ENCODE data around the gene BARHL1. TPM values are rescaled to one million over a fixed set of nuclear protein-coding genes. Genes with fewer than 3 reads are reported as not detected.

BARHL1 gene
- total RNA-seq, 1 experiment from 2014 or later, result not detected

DNA sequence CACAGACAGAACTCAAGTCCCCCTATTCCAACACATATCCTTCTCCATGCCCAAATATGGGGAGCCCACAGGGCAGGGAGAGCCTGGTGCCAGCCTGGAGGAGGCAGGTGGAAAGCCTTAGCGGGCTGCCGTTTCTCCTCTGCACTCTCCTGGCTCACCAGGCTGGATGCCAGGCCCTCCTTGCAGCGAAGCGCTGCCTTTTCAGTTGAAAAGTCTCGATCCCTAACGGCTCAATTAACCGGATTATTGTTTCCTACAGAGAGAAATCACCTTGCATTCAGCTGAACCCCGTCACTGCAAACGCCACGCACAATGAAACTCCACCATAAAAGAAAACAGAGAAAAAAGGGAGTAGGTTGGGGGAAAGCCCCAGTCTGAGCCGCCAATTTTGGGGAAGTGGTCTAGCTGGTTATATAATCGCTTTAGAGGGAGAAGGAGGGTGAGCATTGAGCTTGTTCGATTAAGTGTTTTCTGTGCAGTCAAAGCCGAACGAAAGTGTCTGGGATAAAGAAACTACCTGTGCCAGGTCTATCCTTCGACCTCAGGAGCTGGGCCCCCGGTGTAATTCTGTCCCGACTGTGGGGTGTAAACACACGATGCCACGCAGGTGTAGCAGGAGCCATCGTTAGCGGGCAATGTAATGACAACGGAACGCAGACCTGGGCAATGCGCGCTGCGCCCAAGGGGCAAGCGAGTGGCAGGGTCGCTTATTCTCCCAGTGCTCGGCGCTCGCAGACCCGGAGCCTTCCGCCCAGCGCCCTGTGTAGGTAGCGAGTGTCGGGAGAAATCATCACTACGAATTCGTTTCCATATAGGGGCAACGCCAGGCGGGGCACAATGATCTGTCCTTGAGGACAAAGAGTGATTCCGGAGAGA is 3.8 kb downstream of the BARHL1 start:
- DNase-seq, result no peak
- Histone ChIP-seq H3K9ac (ENCODE audit: low read length) (no peak overlapping the region), H2AFZ (ENCODE audit: low read length) (no peak overlapping the region), H3K36me3 (ENCODE audit: insufficient read depth, low read length) (no peaks in the 10 kb centered on the region), H3K9me3 (ENCODE audit: low read length) (no peaks in the 10 kb centered on the region), H3K79me2 (ENCODE audit: low read length) (no peaks in the 10 kb centered on the region), H3K4me2 (ENCODE audit: low read depth, low read length, poor library complexity, severe bottlenecking) (no peak overlapping the region), H3K9me2 (replicated peaks; ENCODE audit: insufficient read depth, low read length) (no peaks in the 10 kb centered on the region), H3K27me3 (ENCODE audit: low read length) (no peaks in the 10 kb centered on the region), H3K27ac (ENCODE audit: low read length) (no peak overlapping the region), H4K20me1 (ENCODE audit: insufficient read depth, low read depth, low read length) (peaks cover 9% of the 10 kb centered on the region; the same call in 1 of the 2 replicates), H3K4me3 (ENCODE audit: low read length) (no peak overlapping the region), H3K4me1 (ENCODE audit: low read length) (no peaks in the 10 kb centered on the region)

GRCh38 chr9:132586830-132587591 is 4.6 kb downstream of the BARHL1 start:
- Histone ChIP-seq H3K27me3 (ENCODE audit: low read length) (no peaks in the 10 kb centered on the region), H3K4me3 (ENCODE audit: low read length) (no peak overlapping the region), H3K9ac (ENCODE audit: low read length) (no peak overlapping the region), H4K20me1 (ENCODE audit: insufficient read depth, low read depth, low read length) (0 out of 2 replicates have a peak, but pooled peaks cover 5% of the 10 kb centered on the region), H2AFZ (ENCODE audit: low read length) (no peak overlapping the region), H3K4me1 (ENCODE audit: low read length) (no peaks in the 10 kb centered on the region), H3K9me2 (replicated peaks; ENCODE audit: insufficient read depth, low read length) (no peaks in the 10 kb centered on the region), H3K27ac (ENCODE audit: low read length) (no peak overlapping the region), H3K36me3 (ENCODE audit: insufficient read depth, low read length) (no peaks in the 10 kb centered on the region), H3K9me3 (ENCODE audit: low read length) (no peaks in the 10 kb centered on the region), H3K79me2 (ENCODE audit: low read length) (no peaks in the 10 kb centered on the region), H3K4me2 (ENCODE audit: low read depth, low read length, poor library complexity, severe bottlenecking) (no peak overlapping the region)
- no peak for DNase-seq

DNA sequence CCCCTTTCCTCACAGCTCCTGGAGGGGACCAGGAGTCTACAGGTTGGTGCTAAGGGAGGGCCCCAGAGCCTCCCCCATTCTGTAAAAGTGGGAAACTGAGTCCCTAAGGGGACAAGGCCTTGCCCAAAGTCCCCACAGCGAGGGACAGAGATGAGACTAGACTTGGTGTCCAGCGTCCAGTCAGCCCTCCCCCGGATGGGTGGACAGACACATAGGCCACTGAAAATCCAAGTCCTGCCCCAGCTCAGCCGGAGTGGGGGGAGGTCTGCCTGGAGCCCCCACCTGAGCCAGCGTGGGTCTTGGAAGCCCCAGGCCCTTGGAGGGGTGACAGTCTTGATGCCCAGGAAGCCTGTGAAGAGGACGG is 5.2 kb downstream of the BARHL1 start:
- Histone ChIP-seq H3K79me2 (ENCODE audit: low read length) (no peaks in the 10 kb centered on the region), H3K36me3 (ENCODE audit: insufficient read depth, low read length) (no peaks in the 10 kb centered on the region), H3K9ac (ENCODE audit: low read length) (no peak overlapping the region), H3K9me3 (ENCODE audit: low read length) (no peaks in the 10 kb centered on the region), H3K4me1 (ENCODE audit: low read length) (no peaks in the 10 kb centered on the region), H3K27ac (ENCODE audit: low read length) (no peak overlapping the region), H3K4me2 (ENCODE audit: low read depth, low read length, poor library complexity, severe bottlenecking) (no peak overlapping the region), H3K27me3 (ENCODE audit: low read length) (no peaks in the 10 kb centered on the region), H2AFZ (ENCODE audit: low read length) (no peak overlapping the region), H3K9me2 (replicated peaks; ENCODE audit: insufficient read depth, low read length) (no peaks in the 10 kb centered on the region), H4K20me1 (ENCODE audit: insufficient read depth, low read depth, low read length) (0 out of 2 replicates have a peak, but pooled peaks cover 7% of the 10 kb centered on the region), H3K4me3 (ENCODE audit: low read length) (no peak overlapping the region)
- DNase-seq, result no peak

GRCh38 chr9:132588098-132588497 is 5.7 kb downstream of the BARHL1 start:
- Histone ChIP-seq H3K36me3 (ENCODE audit: insufficient read depth, low read length) (no peaks in the 10 kb centered on the region), H3K4me1 (ENCODE audit: low read length) (no peaks in the 10 kb centered on the region), H2AFZ (ENCODE audit: low read length) (no peak overlapping the region), H3K9ac (ENCODE audit: low read length) (no peak overlapping the region), H3K9me3 (ENCODE audit: low read length) (no peaks in the 10 kb centered on the region), H3K79me2 (ENCODE audit: low read length) (no peaks in the 10 kb centered on the region), H3K9me2 (replicated peaks; ENCODE audit: insufficient read depth, low read length) (no peaks in the 10 kb centered on the region), H3K4me2 (ENCODE audit: low read depth, low read length, poor library complexity, severe bottlenecking) (no peak overlapping the region), H3K27ac (ENCODE audit: low read length) (no peak overlapping the region), H3K4me3 (ENCODE audit: low read length) (no peak overlapping the region), H3K27me3 (ENCODE audit: low read length) (no peaks in the 10 kb centered on the region), H4K20me1 (ENCODE audit: insufficient read depth, low read depth, low read length) (peaks cover 7% of the 10 kb centered on the region; the same call in 1 of the 2 replicates)
- no peak for DNase-seq

DNA sequence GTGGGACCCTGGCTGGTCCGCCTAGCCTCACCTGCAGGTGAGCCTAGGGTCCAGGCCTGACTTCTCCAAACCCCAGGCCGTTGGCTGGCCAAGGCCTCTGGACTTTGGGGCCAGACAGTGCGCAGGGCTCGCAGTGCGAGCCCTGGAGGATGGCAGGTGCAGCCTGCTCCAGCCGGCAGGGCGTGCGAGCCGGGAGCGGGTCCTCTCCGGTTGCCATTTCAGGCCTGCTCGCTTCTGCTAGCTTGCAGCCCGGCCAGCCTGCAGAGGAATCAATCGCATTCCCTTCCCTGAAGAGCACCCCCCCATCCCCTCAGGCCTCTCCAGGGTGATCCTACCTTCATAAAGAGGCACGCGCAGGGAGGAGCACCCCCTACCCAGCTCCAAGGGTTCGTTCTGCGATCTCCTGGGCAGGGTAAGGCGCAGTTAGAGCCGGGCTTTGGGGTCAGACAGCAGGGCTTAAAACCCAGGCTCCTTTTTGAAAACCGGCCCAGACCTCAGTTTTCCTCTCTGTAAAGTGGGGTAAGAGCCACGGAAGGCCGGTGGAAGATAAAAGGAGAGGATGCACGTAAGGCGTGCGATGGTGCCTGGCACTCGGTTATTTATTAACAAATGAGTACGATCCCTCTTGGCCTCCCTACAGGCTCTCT is 6.2 kb downstream of the BARHL1 start:
- Histone ChIP-seq H3K79me2 (ENCODE audit: low read length) (no peaks in the 10 kb centered on the region), H3K9me2 (replicated peaks; ENCODE audit: insufficient read depth, low read length) (no peaks in the 10 kb centered on the region), H3K9ac (ENCODE audit: low read length) (no peak overlapping the region), H4K20me1 (ENCODE audit: insufficient read depth, low read depth, low read length) (peaks cover 8% of the 10 kb centered on the region; the same call in 1 of the 2 replicates), H3K36me3 (ENCODE audit: insufficient read depth, low read length) (no peaks in the 10 kb centered on the region), H3K27me3 (ENCODE audit: low read length) (no peaks in the 10 kb centered on the region), H3K4me1 (ENCODE audit: low read length) (no peaks in the 10 kb centered on the region), H3K4me3 (ENCODE audit: low read length) (no peak overlapping the region), H3K4me2 (ENCODE audit: low read depth, low read length, poor library complexity, severe bottlenecking) (no peak overlapping the region), H3K9me3 (ENCODE audit: low read length) (no peaks in the 10 kb centered on the region), H2AFZ (ENCODE audit: low read length) (no peak overlapping the region), H3K27ac (ENCODE audit: low read length) (no peak overlapping the region)
- no peak for DNase-seq

DNA sequence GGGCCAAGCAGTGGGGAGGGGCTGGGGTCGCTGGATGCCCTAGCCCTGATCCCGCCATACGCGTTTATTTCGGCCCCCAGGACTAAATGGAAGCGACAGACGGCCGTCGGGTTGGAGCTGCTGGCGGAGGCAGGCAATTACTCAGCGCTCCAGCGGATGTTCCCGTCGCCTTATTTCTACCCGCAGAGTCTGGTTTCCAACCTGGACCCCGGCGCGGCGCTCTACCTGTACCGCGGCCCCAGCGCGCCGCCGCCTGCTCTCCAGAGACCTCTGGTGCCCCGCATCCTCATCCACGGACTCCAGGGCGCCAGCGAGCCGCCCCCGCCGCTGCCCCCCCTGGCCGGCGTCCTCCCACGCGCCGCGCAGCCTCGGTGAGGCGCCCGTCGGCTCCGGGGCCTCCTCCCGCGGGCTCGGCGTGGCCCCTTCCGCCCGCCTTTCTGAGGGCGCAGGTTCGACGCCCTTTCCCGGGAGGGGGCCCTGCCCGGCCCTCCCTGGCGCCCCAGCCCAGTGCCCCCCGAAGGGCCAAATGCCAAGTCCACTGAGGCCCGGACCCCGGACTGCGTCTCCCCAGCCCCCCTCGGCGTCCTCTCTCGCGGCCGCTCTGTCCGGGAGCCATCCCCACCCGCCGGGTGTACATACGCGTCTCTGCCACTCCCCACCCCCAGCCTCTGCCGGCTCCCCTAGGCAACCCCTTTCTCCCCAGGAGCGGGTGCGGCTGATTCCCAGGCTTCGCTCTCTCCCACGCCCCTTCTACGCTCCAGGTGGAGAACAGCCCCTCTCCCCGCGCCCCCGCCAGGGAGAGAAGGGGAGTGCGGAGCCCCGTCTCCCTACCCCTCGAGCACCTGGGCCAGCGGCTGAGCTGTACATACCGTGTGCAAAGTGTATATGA is 7.0 kb downstream of the BARHL1 start:
- peaks cover 8% of the 10 kb centered on the region; the same call in 1 of the 2 replicates for H4K20me1 ChIP-seq (ENCODE audit: insufficient read depth, low read depth, low read length)
- no peak overlapping the region for H2AFZ ChIP-seq (ENCODE audit: low read length)
- H3K4me1 ChIP-seq (ENCODE audit: low read length), result no peaks in the 10 kb centered on the region
- no peak overlapping the region for H3K9ac ChIP-seq (ENCODE audit: low read length)
- no peaks in the 10 kb centered on the region for H3K9me3 ChIP-seq (ENCODE audit: low read length)
- H3K27me3 ChIP-seq (ENCODE audit: low read length), result no peaks in the 10 kb centered on the region
- no peaks in the 10 kb centered on the region for H3K79me2 ChIP-seq (ENCODE audit: low read length)
- H3K4me2 ChIP-seq (ENCODE audit: low read depth, low read length, poor library complexity, severe bottlenecking), result no peak overlapping the region
- H3K4me3 ChIP-seq (ENCODE audit: low read length), result no peak overlapping the region
- no peaks in the 10 kb centered on the region; the same call in 1 of the 2 replicates for H3K36me3 ChIP-seq (ENCODE audit: insufficient read depth, low read length)
- no peak for DNase-seq
- H3K9me2 ChIP-seq (replicated peaks; ENCODE audit: insufficient read depth, low read length), result no peaks in the 10 kb centered on the region
- no peak overlapping the region for H3K27ac ChIP-seq (ENCODE audit: low read length)

DNA sequence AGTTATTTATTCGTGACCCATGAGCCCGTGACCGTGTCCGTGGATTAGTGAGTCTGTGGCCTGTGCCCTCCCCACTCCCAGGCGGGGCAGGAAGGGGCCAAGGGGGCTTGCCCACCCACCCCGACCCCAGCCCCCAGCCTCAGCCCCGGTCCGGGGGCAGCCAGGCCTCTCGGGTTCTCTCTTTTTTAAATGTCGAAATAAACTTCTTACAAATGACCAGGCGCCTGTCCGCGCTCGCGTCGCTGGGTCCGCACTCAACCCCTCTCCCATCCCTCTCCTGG is 7.6 kb downstream of the BARHL1 start:
- no peak overlapping the region for H3K4me3 ChIP-seq (ENCODE audit: low read length)
- H2AFZ ChIP-seq (ENCODE audit: low read length), result no peak overlapping the region
- H3K4me1 ChIP-seq (ENCODE audit: low read length), result no peaks in the 10 kb centered on the region
- H3K27ac ChIP-seq (ENCODE audit: low read length), result no peak overlapping the region
- no peak for DNase-seq
- H3K36me3 ChIP-seq (ENCODE audit: insufficient read depth, low read length), result no peaks in the 10 kb centered on the region; the same call in 1 of the 2 replicates
- H3K4me2 ChIP-seq (ENCODE audit: low read depth, low read length, poor library complexity, severe bottlenecking), result no peak overlapping the region
- H4K20me1 ChIP-seq (ENCODE audit: insufficient read depth, low read depth, low read length), result peaks cover 8% of the 10 kb centered on the region; the same call in 1 of the 2 replicates
- no peaks in the 10 kb centered on the region for H3K27me3 ChIP-seq (ENCODE audit: low read length)
- H3K9ac ChIP-seq (ENCODE audit: low read length), result no peak overlapping the region
- H3K79me2 ChIP-seq (ENCODE audit: low read length), result no peaks in the 10 kb centered on the region
- H3K9me3 ChIP-seq (ENCODE audit: low read length), result no peaks in the 10 kb centered on the region
- H3K9me2 ChIP-seq (replicated peaks; ENCODE audit: insufficient read depth, low read length), result no peaks in the 10 kb centered on the region
